ENCODE data around the gene DYSF. TPM values are rescaled to one million over a fixed set of nuclear protein-coding genes. Genes with fewer than 3 reads are reported as not detected.

DYSF gene
- total RNA-seq, 4 donors from 2014 or later = 4.2 to 12.0 (median 5.9) TPM

DNA sequence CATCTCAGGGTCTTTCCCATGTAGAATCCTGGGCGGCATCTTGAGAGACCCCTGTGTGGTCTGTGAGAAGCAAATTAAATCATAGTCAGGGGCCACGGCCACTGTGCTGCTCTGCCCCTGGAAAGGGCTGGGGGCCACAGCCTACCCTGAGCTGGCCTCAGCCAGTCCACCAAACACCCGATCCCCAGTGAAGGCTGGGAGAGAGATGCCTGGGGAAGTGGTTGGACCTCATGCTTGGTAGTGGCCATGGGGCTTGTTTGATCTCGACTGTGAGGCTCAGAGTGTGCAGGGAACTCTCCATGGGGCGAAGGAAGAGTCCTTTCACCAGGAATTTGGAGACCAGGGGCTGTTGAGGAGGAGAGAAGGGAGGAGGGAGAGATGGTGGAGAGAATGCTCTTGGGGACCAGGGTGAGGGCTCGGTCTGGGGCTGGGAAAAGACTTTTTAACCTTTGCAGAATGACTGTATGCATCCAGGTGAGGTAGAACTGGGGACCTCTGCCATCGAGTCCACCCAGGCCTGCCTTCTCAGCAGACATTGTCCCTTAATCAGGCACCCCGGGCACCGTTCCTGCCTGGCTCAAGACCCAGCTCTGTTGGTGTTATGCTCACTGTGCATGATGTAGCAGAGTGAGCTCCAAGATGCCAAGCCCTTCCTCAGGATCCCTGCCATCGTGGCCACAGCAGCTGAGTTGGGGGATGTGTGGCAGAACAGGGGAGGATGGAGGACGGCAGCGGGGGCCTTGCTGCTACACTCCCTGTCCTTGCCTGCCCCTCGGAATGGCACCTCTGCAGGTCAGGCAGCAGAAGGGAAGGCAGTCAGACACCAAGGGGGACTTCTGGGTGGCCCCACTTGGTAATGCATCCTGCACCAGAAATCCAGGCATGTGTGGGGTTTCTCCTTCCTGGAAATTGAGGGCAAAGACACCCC lies 249.9 kb downstream of the DYSF start:
- H3K27ac ChIP-seq = no peak overlapping the region
- H3K27me3 ChIP-seq = no peaks in the 10 kb centered on the region
- DNase-seq (ENCODE audit: low spot score in 2 of 2) = no peak
- H3K9me3 ChIP-seq = no peaks in the 10 kb centered on the region
- no peak overlapping the region for H3K4me3 ChIP-seq
- no peaks in the 10 kb centered on the region for H3K36me3 ChIP-seq
- TF ChIP-seq EP300 (IDR thresholded peaks at IDR 0.05) = no peak
- no peak for TF ChIP-seq POLR2A (IDR thresholded peaks at IDR 0.05)
- TF ChIP-seq, protein P1, sequence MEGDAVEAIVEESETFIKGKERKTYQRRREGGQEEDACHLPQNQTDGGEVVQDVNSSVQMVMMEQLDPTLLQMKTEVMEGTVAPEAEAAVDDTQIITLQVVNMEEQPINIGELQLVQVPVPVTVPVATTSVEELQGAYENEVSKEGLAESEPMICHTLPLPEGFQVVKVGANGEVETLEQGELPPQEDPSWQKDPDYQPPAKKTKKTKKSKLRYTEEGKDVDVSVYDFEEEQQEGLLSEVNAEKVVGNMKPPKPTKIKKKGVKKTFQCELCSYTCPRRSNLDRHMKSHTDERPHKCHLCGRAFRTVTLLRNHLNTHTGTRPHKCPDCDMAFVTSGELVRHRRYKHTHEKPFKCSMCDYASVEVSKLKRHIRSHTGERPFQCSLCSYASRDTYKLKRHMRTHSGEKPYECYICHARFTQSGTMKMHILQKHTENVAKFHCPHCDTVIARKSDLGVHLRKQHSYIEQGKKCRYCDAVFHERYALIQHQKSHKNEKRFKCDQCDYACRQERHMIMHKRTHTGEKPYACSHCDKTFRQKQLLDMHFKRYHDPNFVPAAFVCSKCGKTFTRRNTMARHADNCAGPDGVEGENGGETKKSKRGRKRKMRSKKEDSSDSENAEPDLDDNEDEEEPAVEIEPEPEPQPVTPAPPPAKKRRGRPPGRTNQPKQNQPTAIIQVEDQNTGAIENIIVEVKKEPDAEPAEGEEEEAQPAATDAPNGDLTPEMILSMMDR (IDR thresholded peaks at IDR 0.05) = no peak
- peaks cover 0 to 23% (median 3%) of the 10 kb centered on the region in 4 donors for H3K4me1 ChIP-seq
- WGBS, 2 donors = 85% methylated on average over 12 to 13 of the region's 13 CpGs

DNA sequence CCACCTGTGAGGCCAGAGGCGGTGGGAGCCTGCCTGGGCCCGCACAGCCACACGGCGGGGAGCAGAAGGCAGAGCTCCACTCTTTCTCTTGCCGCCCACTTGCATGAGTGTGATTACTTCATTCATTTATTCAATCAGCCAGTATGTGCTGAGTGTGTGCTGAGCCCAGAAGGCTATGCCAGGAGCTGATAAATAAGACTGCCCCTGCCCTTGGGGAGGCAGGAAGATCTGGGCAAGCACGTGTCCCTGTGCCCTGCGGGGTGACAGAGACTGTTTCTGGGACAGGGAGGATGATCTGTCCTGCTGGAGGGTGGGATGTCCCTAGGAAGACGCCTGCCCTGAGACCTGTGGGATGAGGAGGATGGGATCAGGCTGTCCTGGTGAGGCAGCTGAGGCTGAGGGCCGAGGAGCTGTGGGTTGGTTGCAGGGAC lies 250.8 kb downstream of the DYSF start:
- Histone ChIP-seq H3K9me3 (no peaks in the 10 kb centered on the region), H3K36me3 (no peaks in the 10 kb centered on the region), H3K27me3 (no peaks in the 10 kb centered on the region), H3K27ac (no peak overlapping the region), H3K4me3 (no peak overlapping the region), H3K4me1 (peaks cover 0 to 23% (median 3%) of the 10 kb centered on the region in 4 donors)
- WGBS, 2 donors = 75 to 83% methylated on average over 9 of the region's 9 CpGs
- no peak for DNase-seq (ENCODE audit: low spot score in 2 of 2)
- TF ChIP-seq POLR2A (IDR thresholded peaks at IDR 0.05) (no peak), EP300 (IDR thresholded peaks at IDR 0.05) (no peak)
- TF ChIP-seq, protein P1 (IDR thresholded peaks at IDR 0.05) = no peak

DNA sequence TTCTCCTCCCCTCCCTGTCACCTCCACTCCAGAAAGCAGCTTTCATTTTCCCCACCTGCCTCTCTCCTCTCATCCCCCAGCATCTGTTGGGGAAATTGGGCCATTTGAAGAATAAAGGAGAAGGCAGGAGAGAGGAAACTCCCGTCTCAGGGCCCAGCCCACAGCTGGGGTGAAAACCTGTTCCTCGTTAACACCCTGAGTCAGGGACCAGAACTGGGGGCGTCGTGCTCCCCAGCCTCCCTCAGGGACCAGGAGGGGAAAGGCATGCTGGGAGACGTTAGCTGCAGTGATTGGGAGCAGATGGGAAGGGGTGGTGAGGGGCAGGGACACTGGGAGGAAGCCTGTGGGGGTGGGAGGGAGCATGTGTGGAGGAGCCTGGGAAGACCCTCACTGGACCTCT lies 251.3 kb downstream of the DYSF start:
- DNase-seq (ENCODE audit: low spot score in 2 of 2) = no peak

DNA sequence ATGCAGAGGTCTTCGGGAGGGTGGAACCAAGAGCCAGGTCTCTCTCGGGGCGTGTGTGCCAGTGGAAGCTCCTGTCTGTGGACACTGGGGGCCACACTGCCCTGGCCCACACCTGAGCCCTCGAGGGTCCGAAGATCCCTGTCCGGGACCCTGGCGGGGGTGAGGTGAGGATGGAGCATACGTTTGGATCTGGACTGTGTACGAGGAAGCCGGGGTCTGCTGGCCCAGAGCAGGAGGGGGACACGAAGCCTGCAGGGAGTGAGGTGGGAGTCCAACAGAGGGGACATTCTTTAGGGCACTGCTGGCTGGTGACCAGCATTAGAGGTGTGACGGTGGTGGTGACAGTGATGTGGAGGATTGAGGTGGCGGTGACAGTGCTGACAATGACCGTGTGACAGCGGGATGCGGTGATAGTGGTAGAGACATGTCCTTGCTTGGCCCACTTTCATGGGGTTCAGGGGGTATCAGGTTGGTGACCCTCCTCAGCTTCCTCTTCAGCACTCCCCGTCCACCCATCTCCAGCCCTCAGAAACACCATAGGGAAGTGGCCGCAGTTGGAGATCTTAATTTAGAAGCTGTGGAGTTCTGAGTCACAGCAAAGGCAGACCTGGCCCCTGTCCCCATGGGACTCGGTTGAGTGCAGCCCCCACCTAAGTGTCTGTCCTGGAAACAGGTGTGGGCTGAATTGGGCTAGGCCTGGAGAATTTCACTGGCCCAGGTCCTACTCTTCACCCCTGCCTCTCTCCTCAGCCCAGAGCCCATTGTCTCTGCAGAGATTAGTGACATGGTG lies 252.0 kb downstream of the DYSF start:
- WGBS, 2 donors = 95 to 98% methylated on average over 16 to 19 of the region's 19 CpGs
- Histone ChIP-seq H3K4me1 (peaks cover 0 to 17% (median under 1%) of the 10 kb centered on the region in 4 donors), H3K9me3 (no peaks in the 10 kb centered on the region), H3K4me3 (no peak overlapping the region), H3K27me3 (no peaks in the 10 kb centered on the region), H3K27ac (no peak overlapping the region), H3K36me3 (no peaks in the 10 kb centered on the region)
- TF ChIP-seq, protein P1 (IDR thresholded peaks at IDR 0.05) = no peak
- TF ChIP-seq EP300 (IDR thresholded peaks at IDR 0.05) (no peak), POLR2A (IDR thresholded peaks at IDR 0.05) (no peak)
- no peak for DNase-seq (ENCODE audit: low spot score in 2 of 2)

More for the DNA sequence above, 251.3 kb downstream of the DYSF start:
- WGBS, 2 donors = 57 to 65% methylated on average over 5 of the region's 5 CpGs
- Histone ChIP-seq H3K4me3 (no peak overlapping the region), H3K36me3 (no peaks in the 10 kb centered on the region), H3K4me1 (peaks cover 0 to 23% (median 3%) of the 10 kb centered on the region in 4 donors), H3K27ac (no peak overlapping the region), H3K27me3 (no peaks in the 10 kb centered on the region), H3K9me3 (no peaks in the 10 kb centered on the region)
- TF ChIP-seq EP300 (IDR thresholded peaks at IDR 0.05) (no peak), POLR2A (IDR thresholded peaks at IDR 0.05) (no peak)
- TF ChIP-seq, protein P1 (IDR thresholded peaks at IDR 0.05) = no peak
